Panc1 (cell line): ENCODE data around the gene ADGRL3.
"Not testable (repeated sequence)": the region's sequence is repeated elsewhere in the genome, so short reads cannot be mapped to it uniquely, and the experiment has no call there.

Experiments
- POLR2AphosphoS5 ChIP-seq: IDR thresholded peaks from 2 replicates; pipeline ENCODE4 v1.6.1; 2012; ENCODE audit warnings: mild to moderate bottlenecking, low read depth, low read length, moderate library complexity
- TF ChIP-seq, protein P1 (sequence below): fragments of 450-650 bp; IDR thresholded peaks from 2 replicates; pipeline ENCODE4 v1.5.1; 2017; ENCODE audit warnings: mild to moderate bottlenecking

DNA sequence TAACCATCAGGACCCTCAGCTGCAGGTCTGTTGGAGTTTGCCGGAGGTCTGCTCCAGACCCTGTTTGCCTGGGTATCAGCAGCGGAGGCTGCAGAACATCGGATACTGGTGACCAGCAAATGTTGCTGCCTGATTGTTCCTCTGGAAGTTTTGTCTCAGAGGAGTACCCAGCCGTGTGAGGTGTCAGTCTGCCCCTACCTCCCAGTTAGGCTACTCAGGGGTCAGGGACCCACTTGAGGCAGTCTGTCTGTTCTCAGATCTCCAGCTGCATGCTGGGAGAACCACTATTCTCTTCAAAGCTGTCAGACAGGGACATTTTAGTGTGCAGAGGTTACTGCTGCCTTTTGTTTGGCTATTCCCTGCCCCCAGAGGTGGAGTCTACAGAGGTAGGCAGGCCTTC is 559.8 kb downstream of the ADGRL3 start:
- TF ChIP-seq, protein P1, sequence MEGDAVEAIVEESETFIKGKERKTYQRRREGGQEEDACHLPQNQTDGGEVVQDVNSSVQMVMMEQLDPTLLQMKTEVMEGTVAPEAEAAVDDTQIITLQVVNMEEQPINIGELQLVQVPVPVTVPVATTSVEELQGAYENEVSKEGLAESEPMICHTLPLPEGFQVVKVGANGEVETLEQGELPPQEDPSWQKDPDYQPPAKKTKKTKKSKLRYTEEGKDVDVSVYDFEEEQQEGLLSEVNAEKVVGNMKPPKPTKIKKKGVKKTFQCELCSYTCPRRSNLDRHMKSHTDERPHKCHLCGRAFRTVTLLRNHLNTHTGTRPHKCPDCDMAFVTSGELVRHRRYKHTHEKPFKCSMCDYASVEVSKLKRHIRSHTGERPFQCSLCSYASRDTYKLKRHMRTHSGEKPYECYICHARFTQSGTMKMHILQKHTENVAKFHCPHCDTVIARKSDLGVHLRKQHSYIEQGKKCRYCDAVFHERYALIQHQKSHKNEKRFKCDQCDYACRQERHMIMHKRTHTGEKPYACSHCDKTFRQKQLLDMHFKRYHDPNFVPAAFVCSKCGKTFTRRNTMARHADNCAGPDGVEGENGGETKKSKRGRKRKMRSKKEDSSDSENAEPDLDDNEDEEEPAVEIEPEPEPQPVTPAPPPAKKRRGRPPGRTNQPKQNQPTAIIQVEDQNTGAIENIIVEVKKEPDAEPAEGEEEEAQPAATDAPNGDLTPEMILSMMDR = not testable (repeated sequence)
- TF ChIP-seq POLR2AphosphoS5 = not testable (repeated sequence)
